ENCODE measurements around the gene LIN52.

DNA sequence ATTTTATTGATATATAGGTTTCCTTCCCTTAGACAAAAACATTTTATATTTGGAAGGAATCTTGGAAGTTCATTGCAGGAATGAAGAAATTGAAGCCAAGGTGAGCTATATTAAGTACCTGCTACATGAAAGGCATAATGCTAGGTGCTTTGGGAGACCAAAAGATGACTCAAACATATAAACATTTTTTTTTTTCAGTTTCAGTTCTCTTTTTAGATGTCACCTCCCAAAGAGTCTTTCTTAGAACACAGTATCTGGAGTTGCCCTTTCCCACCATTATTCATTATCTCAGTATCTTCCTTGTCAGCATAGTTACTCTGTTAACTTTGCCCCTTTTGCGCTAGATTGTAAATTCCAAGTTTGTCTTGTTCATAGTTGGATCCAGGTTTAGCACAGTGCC is 1.1 kb downstream of the LIN52 start:
- TF ChIP-seq, protein P1, sequence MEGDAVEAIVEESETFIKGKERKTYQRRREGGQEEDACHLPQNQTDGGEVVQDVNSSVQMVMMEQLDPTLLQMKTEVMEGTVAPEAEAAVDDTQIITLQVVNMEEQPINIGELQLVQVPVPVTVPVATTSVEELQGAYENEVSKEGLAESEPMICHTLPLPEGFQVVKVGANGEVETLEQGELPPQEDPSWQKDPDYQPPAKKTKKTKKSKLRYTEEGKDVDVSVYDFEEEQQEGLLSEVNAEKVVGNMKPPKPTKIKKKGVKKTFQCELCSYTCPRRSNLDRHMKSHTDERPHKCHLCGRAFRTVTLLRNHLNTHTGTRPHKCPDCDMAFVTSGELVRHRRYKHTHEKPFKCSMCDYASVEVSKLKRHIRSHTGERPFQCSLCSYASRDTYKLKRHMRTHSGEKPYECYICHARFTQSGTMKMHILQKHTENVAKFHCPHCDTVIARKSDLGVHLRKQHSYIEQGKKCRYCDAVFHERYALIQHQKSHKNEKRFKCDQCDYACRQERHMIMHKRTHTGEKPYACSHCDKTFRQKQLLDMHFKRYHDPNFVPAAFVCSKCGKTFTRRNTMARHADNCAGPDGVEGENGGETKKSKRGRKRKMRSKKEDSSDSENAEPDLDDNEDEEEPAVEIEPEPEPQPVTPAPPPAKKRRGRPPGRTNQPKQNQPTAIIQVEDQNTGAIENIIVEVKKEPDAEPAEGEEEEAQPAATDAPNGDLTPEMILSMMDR (IDR thresholded peaks at IDR 0.05; ENCODE audit: low read depth, low read length), result no peak
- no peak for TF ChIP-seq EZH2phosphoT487 (IDR thresholded peaks at IDR 0.05; ENCODE audit: low read depth)

All from OCI-LY3 (cell line).